OCI-LY1 (cell line): ENCODE results near the gene PP2D1.

Experiments used
- H2AFZ ChIP-seq: fragments of 200-600 bp; sonication (generic), shearing (Covaris generic); 2 replicates; pipeline ENCODE4 v1.6.0; 2014; ENCODE audit warnings: antibody characterized with exemption, mild to moderate bottlenecking, low read length
- H3F3A ChIP-seq: fragments of 200-600 bp; sonication (generic), shearing (Covaris generic); 2 replicates; pipeline ENCODE4 v1.6.0; 2014; ENCODE audit warnings: mild to moderate bottlenecking, antibody characterized with exemption, low read length, moderate library complexity; ENCODE audit not compliant: insufficient read depth
- H3K27ac ChIP-seq: fragments of 200-600 bp; sonication (generic); 2 replicates; pipeline ENCODE4 v1.5.1; 2014; ENCODE audit warnings: low read length, mixed run types, mild to moderate bottlenecking, low read depth; ENCODE audit not compliant: poor library complexity, severe bottlenecking
- H3K27me3 ChIP-seq: fragments of 200-600 bp; sonication (generic); 2 replicates; pipeline ENCODE4 v1.6.0; 2014; ENCODE audit warnings: antibody characterized with exemption, mild to moderate bottlenecking, low read length, moderate library complexity; ENCODE audit not compliant: insufficient read depth
- H3K36me3 ChIP-seq: fragments of 200-600 bp; sonication (generic); 2 replicates; pipeline ENCODE4 v1.6.1; 2014; ENCODE audit warnings: mild to moderate bottlenecking, antibody characterized with exemption, low read length, moderate library complexity, mixed read lengths; ENCODE audit not compliant: insufficient read depth
- H3K4me1 ChIP-seq: fragments of 200-600 bp; sonication (generic); 2 replicates; pipeline ENCODE4 v1.5.1; 2014; ENCODE audit warnings: mild to moderate bottlenecking, low read length, moderate library complexity; ENCODE audit not compliant: insufficient read depth, severe bottlenecking
- H3K4me2 ChIP-seq: fragments of 200-600 bp; sonication (generic), shearing (Covaris generic); 2 replicates; pipeline ENCODE4 v1.6.1; 2014; ENCODE audit warnings: low read length
- H3K4me3 ChIP-seq: fragments of 200-600 bp; sonication (generic); 2 replicates; pipeline ENCODE4 v1.5.1; 2014; ENCODE audit warnings: low read length, low read depth, mild to moderate bottlenecking, mixed read lengths; ENCODE audit not compliant: poor library complexity, severe bottlenecking
- H3K79me2 ChIP-seq: fragments of 200-600 bp; shearing (Covaris generic); 2 replicates; pipeline ENCODE4 v1.6.1; 2016; ENCODE audit warnings: mixed run types, low read length, mixed read lengths; ENCODE audit not compliant: insufficient read depth
- H3K9ac ChIP-seq: fragments of 200-600 bp; sonication (generic), shearing (Covaris generic); 2 replicates; pipeline ENCODE4 v1.6.1; 2014; ENCODE audit warnings: mild to moderate bottlenecking, low read length, mixed read lengths
- H3K9me2 ChIP-seq: fragments of 200-600 bp; sonication (generic), shearing (Covaris generic); 2 replicates; pipeline ENCODE4 v1.6.1; 2014; ENCODE audit warnings: low read depth, mild to moderate bottlenecking, low read length, mixed read lengths
- H3K9me3 ChIP-seq: fragments of 200-600 bp; shearing (Covaris generic); 2 replicates; pipeline ENCODE4 v1.6.1; 2014; ENCODE audit warnings: low read length, mixed read lengths
- H4K20me1 ChIP-seq: fragments of 200-600 bp; sonication (generic), shearing (Covaris generic); 2 replicates; pipeline ENCODE4 v1.6.0; 2016; ENCODE audit warnings: mild to moderate bottlenecking, low read length; ENCODE audit not compliant: insufficient read depth
- CTCF ChIP-seq: fragments of 200-600 bp; sonication (generic), shearing (Covaris generic); IDR thresholded peaks from 2 replicates; pipeline ENCODE4 v1.5.1; 2017; ENCODE audit warnings: mild to moderate bottlenecking, antibody characterized with exemption, low read length, moderate library complexity, mixed read lengths
- EZH2 ChIP-seq: fragments of 200-600 bp; sonication (generic), shearing (Covaris generic); IDR thresholded peaks from 2 replicates; pipeline ENCODE4 v1.8.0; 2017; ENCODE audit warnings: borderline replicate concordance, mixed run types, mild to moderate bottlenecking, antibody characterized with exemption, low read length, moderate library complexity, mixed read lengths

Gene PP2D1

GRCh38 chr3:19940643-19941042, 71.4 kb downstream of the PP2D1 start:
- H3K4me1 ChIP-seq = peaks cover 2% of the 10 kb centered on the region
- no peaks in the 10 kb centered on the region for H3K9me3 ChIP-seq
- no peaks in the 10 kb centered on the region for H3F3A ChIP-seq
- H3K4me2 ChIP-seq = no peak overlapping the region
- H3K36me3 ChIP-seq = no peaks in the 10 kb centered on the region
- no peak overlapping the region for H3K4me3 ChIP-seq
- H4K20me1 ChIP-seq = no peaks in the 10 kb centered on the region
- H3K9ac ChIP-seq = no peak overlapping the region
- H3K9me2 ChIP-seq = no peaks in the 10 kb centered on the region
- H2AFZ ChIP-seq = no peak overlapping the region
- H3K79me2 ChIP-seq = no peaks in the 10 kb centered on the region
- no peak for TF ChIP-seq EZH2
- TF ChIP-seq CTCF = no peak
- no peaks in the 10 kb centered on the region for H3K27me3 ChIP-seq
- no peak overlapping the region for H3K27ac ChIP-seq

- no peak overlapping the region for H3K9ac ChIP-seq
- H3K36me3 ChIP-seq = no peaks in the 10 kb centered on the region
- no peak for TF ChIP-seq EZH2
- H3K4me3 ChIP-seq = no peak overlapping the region
- no peaks in the 10 kb centered on the region for H3K9me3 ChIP-seq
- no peak overlapping the region for H3K27ac ChIP-seq
- H4K20me1 ChIP-seq = no peaks in the 10 kb centered on the region
- no peak overlapping the region for H3K4me2 ChIP-seq
- no peaks in the 10 kb centered on the region for H3K79me2 ChIP-seq
- no peaks in the 10 kb centered on the region for H3F3A ChIP-seq
- H2AFZ ChIP-seq = no peak overlapping the region
- no peaks in the 10 kb centered on the region for H3K4me1 ChIP-seq
- H3K9me2 ChIP-seq = no peaks in the 10 kb centered on the region
- no peaks in the 10 kb centered on the region for H3K27me3 ChIP-seq
These were observed 73.8 kb downstream of the PP2D1 start for GRCh38 chr3:19938295-19938627.

- Histone ChIP-seq H3K9ac (no peak overlapping the region), H3F3A (no peaks in the 10 kb centered on the region), H3K79me2 (no peaks in the 10 kb centered on the region), H3K4me3 (no peak overlapping the region), H3K4me2 (no peak overlapping the region), H3K36me3 (no peaks in the 10 kb centered on the region), H3K27me3 (no peaks in the 10 kb centered on the region), H2AFZ (no peak overlapping the region), H4K20me1 (no peaks in the 10 kb centered on the region), H3K9me2 (no peaks in the 10 kb centered on the region), H3K27ac (no peak overlapping the region), H3K4me1 (no peaks in the 10 kb centered on the region), H3K9me3 (no peaks in the 10 kb centered on the region)
- TF ChIP-seq CTCF = no peak
These were observed 74.4 kb downstream of the PP2D1 start for GRCh38 chr3:19937459-19938294.
